Testis (tissue), 3 donors: ENCODE measurements around the gene PNRC2. TPM values are rescaled to one million over a fixed set of nuclear protein-coding genes. Genes with fewer than 3 reads are reported as not detected.

ENCODE experiments used
- DNase-seq: peaks from one replicate; pipeline ENCODE4 v3.0.0-alpha.2; 2019
- H3K27ac ChIP-seq, 2 donors: fragments of 200-600 bp; sonication (generic); one replicate each; pipeline ENCODE4 v1.5.1; 2019
- H3K27me3 ChIP-seq: fragments of 200-600 bp; sonication (generic); one replicate; pipeline ENCODE4 v1.5.1; 2019
- H3K36me3 ChIP-seq: fragments of 200-600 bp; sonication (generic); one replicate; pipeline ENCODE4 v1.5.1; 2017; ENCODE audit warnings: low read depth; ENCODE audit errors: missing control alignments
- H3K4me1 ChIP-seq: fragments of 200-600 bp; sonication (generic); one replicate; pipeline ENCODE4 v1.5.1; 2019
- H3K4me3 ChIP-seq, 2 donors: fragments of 200-600 bp; sonication (generic); one replicate each; pipeline ENCODE4 v1.5.1; 2017 to 2019
- H3K9me3 ChIP-seq: fragments of 200-600 bp; sonication (generic); one replicate; pipeline ENCODE4 v1.5.1; 2017
- POLR2A ChIP-seq: fragments of 450-650 bp; IDR thresholded peaks from one replicate; pipeline ENCODE4 v1.6.1; 2017; ENCODE audit warnings: antibody characterized with exemption, mild to moderate bottlenecking, moderate library complexity
- WGBS, 2 donors: methylation state at CpG; one replicate each; pipeline ENCODE4 v1.1.5; 2018; 5-methylcytosine and 5-hydroxymethylcytosine counted together
- intact Hi-C: fragments of 100-400 bp; cut with DNase I; formaldehyde crosslinking; loops from one replicate; pipeline ENCODE4 v1.15.1; 2023; ENCODE audit warnings: low total_unique reads
- polyA plus RNA-seq: library from polyadenylated mRNA; stranded (reverse); fragments of 350-450 nt; fragmentation: Illumina TruSeq; extraction: RNeasy Lipid Tissue Mini Kit (QIAGEN cat#74804); gene quantifications from one replicate; pipeline ENCODE4 v1.2.3, GENCODE V29; 2014; ENCODE audit warnings: low read depth, low replicate concordance; ENCODE audit not compliant: insufficient read depth
- total RNA-seq, 2 donors: library from RNA; depleted of rRNA; stranded (reverse); fragments of >200 nt; gene quantifications; one replicate each; pipeline ENCODE4 v1.2.3, GENCODE V29; 2016
- TF ChIP-seq, protein P1 (sequence below), 3 experiments: fragments of 450-650 bp in 2 of 3; fragments of 200-600 bp in 1 of 3; sonication (generic) in 1 of 3; IDR thresholded peaks; one replicate each; pipeline ENCODE4 v1.5.1; 2016 to 2019; ENCODE audit warnings: antibody characterized with exemption in 3 of 3, mild to moderate bottlenecking in 2 of 3, moderate library complexity in 1 of 3

The PNRC2 gene
- total and polyA plus RNA-seq, 3 donors from 2014 or later: 57.7 to 68.1 (median 61.5) TPM

DNA sequence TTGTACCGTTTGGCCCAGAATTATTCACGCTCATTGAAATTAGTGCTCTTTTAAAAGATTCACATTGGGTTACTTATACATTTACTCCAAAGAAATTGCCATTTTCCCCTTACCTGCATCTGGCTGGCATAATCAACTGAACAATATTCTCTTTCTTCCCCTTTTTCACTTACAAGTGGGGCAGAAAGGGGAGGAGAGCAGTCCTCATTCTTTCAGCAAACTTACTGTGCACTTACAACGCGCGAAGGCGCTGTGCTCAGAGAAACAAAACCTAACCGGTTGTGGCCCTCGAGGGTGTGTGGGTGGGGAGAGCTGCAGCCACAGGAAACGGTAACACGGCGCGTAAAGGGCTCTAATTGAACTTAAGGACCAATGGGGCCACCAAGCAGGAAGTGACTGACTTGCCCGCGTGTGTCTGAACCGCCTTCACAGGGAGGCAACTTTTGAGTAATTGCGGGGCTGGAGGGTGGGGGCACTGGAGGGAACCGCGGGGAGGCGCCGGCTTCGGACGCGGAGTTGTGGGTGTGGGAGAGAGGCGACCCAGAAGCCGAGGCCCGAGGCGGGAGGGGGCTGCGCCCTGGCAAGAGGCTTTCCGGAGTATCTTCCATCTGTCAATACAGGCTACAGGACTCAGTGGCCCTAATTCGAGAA lies 693 bp upstream of the PNRC2 start:
- intact Hi-C loops: no loop called here
- H3K4me1 ChIP-seq: peaks cover 10% of the 10 kb centered on the region
- WGBS, 2 donors: 0 to 1% methylated on average over 23 to 30 of the region's 30 CpGs
- no peaks in the 10 kb centered on the region for H3K36me3 ChIP-seq
- H3K27me3 ChIP-seq: no peaks in the 10 kb centered on the region
- TF ChIP-seq, protein P1, sequence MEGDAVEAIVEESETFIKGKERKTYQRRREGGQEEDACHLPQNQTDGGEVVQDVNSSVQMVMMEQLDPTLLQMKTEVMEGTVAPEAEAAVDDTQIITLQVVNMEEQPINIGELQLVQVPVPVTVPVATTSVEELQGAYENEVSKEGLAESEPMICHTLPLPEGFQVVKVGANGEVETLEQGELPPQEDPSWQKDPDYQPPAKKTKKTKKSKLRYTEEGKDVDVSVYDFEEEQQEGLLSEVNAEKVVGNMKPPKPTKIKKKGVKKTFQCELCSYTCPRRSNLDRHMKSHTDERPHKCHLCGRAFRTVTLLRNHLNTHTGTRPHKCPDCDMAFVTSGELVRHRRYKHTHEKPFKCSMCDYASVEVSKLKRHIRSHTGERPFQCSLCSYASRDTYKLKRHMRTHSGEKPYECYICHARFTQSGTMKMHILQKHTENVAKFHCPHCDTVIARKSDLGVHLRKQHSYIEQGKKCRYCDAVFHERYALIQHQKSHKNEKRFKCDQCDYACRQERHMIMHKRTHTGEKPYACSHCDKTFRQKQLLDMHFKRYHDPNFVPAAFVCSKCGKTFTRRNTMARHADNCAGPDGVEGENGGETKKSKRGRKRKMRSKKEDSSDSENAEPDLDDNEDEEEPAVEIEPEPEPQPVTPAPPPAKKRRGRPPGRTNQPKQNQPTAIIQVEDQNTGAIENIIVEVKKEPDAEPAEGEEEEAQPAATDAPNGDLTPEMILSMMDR (IDR thresholded peaks at IDR 0.05): peak in 2 of 3 experiments; percentile 17 to 24
- no peak for TF ChIP-seq POLR2A
- peak overlapping the region; percentile 99 for H3K27ac ChIP-seq
- peak; percentile 90 for DNase-seq
- peak overlapping the region; percentile 73 to 86 for H3K4me3 ChIP-seq
- no peaks in the 10 kb centered on the region for H3K9me3 ChIP-seq

DNA sequence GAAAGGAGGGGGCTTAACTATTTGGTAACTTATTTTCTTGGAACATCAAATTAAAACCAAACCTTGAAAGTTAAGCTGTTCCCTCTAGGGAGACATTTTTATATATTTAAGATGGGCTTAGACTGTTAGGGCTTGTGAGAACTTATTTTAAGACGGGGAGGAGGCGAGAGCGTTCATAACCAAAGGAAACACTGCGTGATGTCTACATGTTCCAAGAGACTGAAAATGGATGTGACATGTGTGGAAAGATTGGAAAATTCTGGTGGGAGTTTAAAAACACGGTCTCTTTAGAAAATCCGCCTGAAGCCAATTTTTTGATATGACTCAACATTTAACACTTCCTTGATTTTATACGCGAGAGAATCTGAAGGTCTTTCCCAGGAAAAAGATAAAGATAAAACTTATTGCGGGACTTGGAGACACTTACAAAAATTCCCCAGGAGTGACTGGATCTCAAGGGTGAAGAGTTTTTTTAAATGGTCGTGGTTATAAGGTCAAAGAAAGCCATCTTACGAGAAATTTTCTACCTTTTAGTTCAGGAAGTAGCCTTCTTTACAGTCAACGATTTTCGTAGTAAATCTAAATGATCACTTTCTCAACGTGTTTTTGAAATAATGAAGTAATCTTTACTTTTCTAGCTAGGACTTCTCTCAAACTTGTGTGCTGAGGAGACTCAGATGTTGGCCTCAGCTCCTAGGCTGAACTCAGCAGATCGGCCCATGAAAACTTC lies 828 bp downstream of the PNRC2 start:
- Histone ChIP-seq H3K9me3 (no peaks in the 10 kb centered on the region), H3K27me3 (no peaks in the 10 kb centered on the region), H3K4me1 (peaks cover 10% of the 10 kb centered on the region), H3K4me3 (peak overlapping the region; percentile 73 to 86), H3K36me3 (no peaks in the 10 kb centered on the region), H3K27ac (peak overlapping the region; percentile 99)
- DNase-seq: no peak
- WGBS, 2 donors: 0 to 1% methylated on average over 15 of the region's 15 CpGs
- intact Hi-C loops: no loop called here
- TF ChIP-seq, protein P1 (IDR thresholded peaks at IDR 0.05): no peak

DNA sequence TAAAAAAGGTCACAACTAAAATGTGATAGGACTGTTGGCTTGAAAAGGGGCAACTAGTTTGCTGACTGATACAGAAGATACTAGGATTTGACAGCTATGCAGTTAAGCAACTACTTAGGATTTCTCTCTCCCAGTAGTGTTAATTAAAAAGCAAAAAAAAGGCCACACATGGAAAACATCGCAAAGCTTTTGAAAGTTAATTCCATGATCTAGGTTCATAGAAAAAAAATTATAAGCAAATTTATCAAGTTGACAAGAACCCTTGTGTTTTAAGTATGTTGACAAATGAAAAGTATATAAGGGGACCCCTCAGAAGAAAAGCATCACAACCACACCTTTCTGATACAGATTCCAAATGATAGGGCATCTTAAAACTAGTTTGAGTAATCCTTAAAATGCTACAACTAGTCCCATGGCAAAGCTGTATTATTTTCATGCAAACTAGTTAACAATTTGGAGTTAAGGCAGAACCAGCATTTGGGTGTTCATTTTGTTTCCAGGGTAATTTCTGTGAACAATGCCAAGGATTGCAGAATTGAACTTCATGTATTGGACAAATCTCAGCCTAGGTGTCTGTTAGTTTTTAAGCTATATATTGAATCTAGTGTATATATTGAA lies 4.1 kb downstream of the PNRC2 start:
- Histone ChIP-seq H3K4me3 (no peak overlapping the region), H3K27ac (no peak overlapping the region), H3K27me3 (no peaks in the 10 kb centered on the region), H3K4me1 (peaks cover 6% of the 10 kb centered on the region), H3K9me3 (no peaks in the 10 kb centered on the region), H3K36me3 (no peaks in the 10 kb centered on the region)
- no peak for TF ChIP-seq POLR2A
- TF ChIP-seq, protein P1 (IDR thresholded peaks at IDR 0.05): no peak
- 63 to 64% methylated on average over 1 of the region's 1 CpG for WGBS, 2 donors
- DNase-seq: no peak
- intact Hi-C loops: no loop called here

DNA sequence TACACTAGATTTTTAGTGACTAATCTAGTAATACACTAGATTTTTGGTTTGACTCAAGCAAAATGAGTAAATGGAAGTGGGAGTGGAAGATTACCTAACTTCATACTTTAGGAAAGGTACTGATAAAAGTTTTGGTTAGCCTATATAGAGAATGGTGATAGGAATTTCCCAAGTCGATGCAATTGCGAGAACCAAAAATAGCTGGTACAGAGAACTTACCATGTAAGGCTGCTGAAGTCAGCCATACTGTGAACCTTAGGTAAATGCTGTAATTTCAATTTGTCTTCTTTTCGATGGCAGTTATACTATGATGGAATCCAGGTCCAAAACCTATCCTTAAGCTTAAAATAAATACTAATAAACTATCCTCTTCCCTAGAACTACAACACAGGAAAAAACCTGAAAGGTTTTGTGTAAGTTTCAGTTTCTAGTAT lies 4.6 kb downstream of the PNRC2 start:
- TF ChIP-seq, protein P1 (IDR thresholded peaks at IDR 0.05): no peak
- no peak for TF ChIP-seq POLR2A
- no peak overlapping the region for H3K27ac ChIP-seq
- intact Hi-C loops: no loop called here
- H3K36me3 ChIP-seq: no peaks in the 10 kb centered on the region
- no peaks in the 10 kb centered on the region for H3K9me3 ChIP-seq
- no peak for DNase-seq
- no peak overlapping the region for H3K4me3 ChIP-seq
- 86% methylated on average over 3 of the region's 3 CpGs for WGBS, 2 donors
- H3K4me1 ChIP-seq: peaks cover 6% of the 10 kb centered on the region
- no peaks in the 10 kb centered on the region for H3K27me3 ChIP-seq
